ENCODE results near the gene NANOS3.
"Not testable (repeated sequence)": the region's sequence is repeated elsewhere in the genome, so short reads cannot be mapped to it uniquely, and the experiment has no call there.

Gene NANOS3

DNA sequence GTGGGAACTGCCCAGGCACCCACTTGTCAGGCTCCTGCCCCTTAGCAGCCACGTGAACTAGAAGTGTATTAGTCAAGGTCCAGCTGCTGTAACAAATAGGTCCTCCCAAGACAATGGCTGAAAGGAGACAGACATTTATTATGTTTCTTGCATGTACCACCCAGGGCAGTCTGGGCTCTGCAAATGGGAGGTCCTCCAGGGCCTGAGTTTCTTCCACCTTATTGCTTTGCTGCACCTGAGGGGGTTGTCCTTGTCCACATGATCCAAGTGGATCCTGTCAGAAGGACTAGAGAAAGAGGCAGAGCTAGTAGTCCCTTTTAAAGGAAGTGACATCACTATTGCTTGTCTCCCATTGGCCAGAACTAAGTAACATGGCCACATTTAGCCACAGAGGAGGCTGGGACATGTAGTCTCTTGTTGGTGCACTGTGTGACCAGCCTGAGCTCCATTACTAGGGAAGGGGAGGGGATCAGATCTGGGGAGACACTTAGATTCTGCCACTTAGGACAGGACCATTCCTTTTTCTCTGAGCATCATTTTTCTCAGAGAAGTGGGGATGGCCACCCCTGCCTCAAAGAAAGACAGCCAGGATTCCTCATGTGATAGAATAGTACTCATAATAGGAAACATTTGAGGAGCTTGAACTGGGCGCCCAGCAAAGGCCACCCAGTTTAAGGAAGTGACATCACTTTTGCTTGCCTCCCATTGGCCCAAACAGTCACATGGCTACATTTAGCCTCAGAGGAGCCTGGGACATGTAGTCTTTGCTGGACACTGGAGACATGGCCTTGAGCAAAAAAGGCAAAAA, 44.2 kb downstream of the NANOS3 start:
- no peak for DNase-seq
- Histone ChIP-seq H3K9me3 (ENCODE audit: control insufficient read depth, low read length) (no peaks in the 10 kb centered on the region), H3K36me3 (ENCODE audit: control insufficient read depth, insufficient read depth, low read length) (peaks cover 24% of the 10 kb centered on the region), H3K27ac (ENCODE audit: insufficient read depth, low read length, poor library complexity, severe bottlenecking) (no peak overlapping the region), H3K4me1 (ENCODE audit: control insufficient read depth, insufficient read depth, low read length, poor library complexity, severe bottlenecking) (no peaks in the 10 kb centered on the region), H3K27me3 (replicated peaks; ENCODE audit: control insufficient read depth, insufficient read depth, low read length, poor library complexity, severe bottlenecking) (no peaks in the 10 kb centered on the region), H3K4me3 (ENCODE audit: insufficient read depth, low read depth, low read length, poor library complexity, severe bottlenecking) (no peak overlapping the region)

DNA sequence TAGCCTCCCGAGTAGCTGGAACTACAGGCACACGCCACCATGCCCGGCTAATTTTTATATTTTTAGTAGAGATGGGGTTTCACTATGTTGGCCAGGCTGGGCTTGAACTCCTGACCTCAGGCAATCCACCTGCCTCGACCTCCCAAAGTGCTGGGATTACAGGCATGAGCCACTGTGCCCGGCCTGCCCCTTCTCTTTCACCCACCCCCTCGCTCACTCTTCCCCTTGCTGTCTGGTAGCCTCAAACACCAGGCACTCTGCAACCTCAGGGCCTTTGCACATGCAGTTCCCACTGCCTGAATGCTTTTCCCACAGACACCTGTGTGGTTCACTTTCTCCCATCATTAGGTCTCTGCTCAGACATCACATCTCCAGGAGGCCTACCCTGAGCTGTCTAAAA, 45.2 kb downstream of the NANOS3 start:
- not testable (repeated sequence) for DNase-seq; H3K4me3 ChIP-seq (ENCODE audit: insufficient read depth, low read depth, low read length, poor library complexity, severe bottlenecking); H3K27ac ChIP-seq (ENCODE audit: insufficient read depth, low read length, poor library complexity, severe bottlenecking); H3K4me1 ChIP-seq (ENCODE audit: control insufficient read depth, insufficient read depth, low read length, poor library complexity, severe bottlenecking); H3K9me3 ChIP-seq (ENCODE audit: control insufficient read depth, low read length); H3K27me3 ChIP-seq (replicated peaks; ENCODE audit: control insufficient read depth, insufficient read depth, low read length, poor library complexity, severe bottlenecking)
- peaks cover 25% of the 10 kb centered on the region for H3K36me3 ChIP-seq (ENCODE audit: control insufficient read depth, insufficient read depth, low read length)

DNA sequence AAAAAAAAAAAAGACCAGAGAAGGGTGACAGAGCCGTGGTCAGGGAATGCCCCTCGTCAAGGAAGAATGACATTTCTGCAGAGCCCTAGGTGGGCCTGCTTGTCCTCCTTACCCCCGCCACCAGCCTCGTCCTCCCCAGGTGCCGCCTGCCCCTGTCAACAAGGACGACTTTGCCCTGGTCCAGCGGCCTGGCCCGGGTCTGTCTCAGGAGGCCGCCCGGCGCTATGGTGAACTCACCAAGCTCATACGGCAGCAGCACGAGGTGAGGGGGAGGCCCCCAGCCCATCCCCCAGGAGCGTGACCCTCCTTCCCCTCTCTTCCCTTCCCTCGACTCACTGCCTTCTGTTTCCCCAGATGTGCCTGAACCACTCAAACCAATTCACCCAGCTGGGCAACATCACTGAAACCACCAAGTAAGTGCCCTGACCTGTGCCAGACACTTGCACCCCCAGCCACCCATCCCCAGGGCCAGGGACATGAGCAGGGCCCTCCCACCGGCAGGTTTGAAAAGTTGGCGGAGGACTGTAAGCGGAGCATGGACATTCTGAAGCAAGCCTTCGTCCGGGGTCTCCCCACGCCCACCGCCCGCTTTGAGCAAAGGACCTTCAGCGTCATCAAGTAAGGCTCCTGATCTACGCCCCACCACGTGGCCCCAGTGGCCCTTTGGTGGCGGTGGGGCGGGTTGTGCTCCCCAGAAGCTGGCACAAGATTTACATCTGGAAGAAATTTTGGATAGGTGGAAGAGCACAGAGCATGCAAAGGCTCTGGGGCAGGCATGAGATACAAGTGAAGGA, 46.5 kb downstream of the NANOS3 start:
- H3K4me1 ChIP-seq (ENCODE audit: control insufficient read depth, insufficient read depth, low read length, poor library complexity, severe bottlenecking) = no peaks in the 10 kb centered on the region
- H3K27ac ChIP-seq (ENCODE audit: insufficient read depth, low read length, poor library complexity, severe bottlenecking) = no peak overlapping the region
- no peaks in the 10 kb centered on the region for H3K27me3 ChIP-seq (replicated peaks; ENCODE audit: control insufficient read depth, insufficient read depth, low read length, poor library complexity, severe bottlenecking)
- H3K36me3 ChIP-seq (ENCODE audit: control insufficient read depth, insufficient read depth, low read length) = peaks cover 29% of the 10 kb centered on the region
- H3K9me3 ChIP-seq (ENCODE audit: control insufficient read depth, low read length) = no peaks in the 10 kb centered on the region
- DNase-seq = no peak
- H3K4me3 ChIP-seq (ENCODE audit: insufficient read depth, low read depth, low read length, poor library complexity, severe bottlenecking) = no peak overlapping the region

DNA sequence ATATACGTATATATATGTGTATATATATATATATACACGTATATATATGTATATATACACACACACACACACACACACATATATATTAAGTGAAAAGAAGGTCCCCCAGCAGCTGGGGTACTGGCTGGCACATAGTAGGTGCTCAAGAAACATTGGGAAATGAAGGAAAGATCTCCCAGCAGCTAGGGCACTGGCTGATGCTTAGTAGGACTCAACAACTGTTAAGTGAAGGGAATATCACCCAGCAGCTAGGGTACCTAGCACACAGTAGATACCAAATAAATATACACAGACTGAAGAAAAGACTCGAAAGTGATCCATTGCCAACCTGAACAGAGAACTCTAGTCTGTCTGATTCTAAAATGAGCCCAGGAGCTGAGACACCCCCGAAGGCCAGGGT, 49.1 kb downstream of the NANOS3 start:
- Histone ChIP-seq H3K27ac (ENCODE audit: insufficient read depth, low read length, poor library complexity, severe bottlenecking) (no peak overlapping the region), H3K9me3 (ENCODE audit: control insufficient read depth, low read length) (no peaks in the 10 kb centered on the region), H3K4me1 (ENCODE audit: control insufficient read depth, insufficient read depth, low read length, poor library complexity, severe bottlenecking) (no peaks in the 10 kb centered on the region), H3K4me3 (ENCODE audit: insufficient read depth, low read depth, low read length, poor library complexity, severe bottlenecking) (no peak overlapping the region), H3K36me3 (ENCODE audit: control insufficient read depth, insufficient read depth, low read length) (peaks cover 18% of the 10 kb centered on the region), H3K27me3 (replicated peaks; ENCODE audit: control insufficient read depth, insufficient read depth, low read length, poor library complexity, severe bottlenecking) (no peaks in the 10 kb centered on the region)
- no peak for DNase-seq

DNA sequence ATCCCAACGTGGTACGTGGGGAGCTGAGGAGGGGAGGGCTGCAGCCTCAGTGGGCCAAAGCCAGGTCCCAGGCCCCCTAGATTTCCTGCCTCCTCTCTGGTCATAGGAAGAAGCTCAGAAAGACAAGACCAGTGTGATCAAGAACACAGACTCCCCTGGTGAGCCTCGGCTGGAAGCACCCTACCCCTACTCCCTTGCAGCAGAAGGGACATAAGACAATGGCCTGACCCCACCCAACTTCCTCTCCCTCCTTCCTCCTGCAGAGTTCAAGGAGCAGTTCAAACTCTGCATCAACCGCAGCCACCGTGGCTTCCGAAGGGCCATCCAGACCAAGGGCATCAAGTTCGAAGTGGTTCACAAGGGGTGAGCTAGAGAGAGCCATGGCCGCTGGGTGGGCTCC, 49.8 kb downstream of the NANOS3 start:
- H3K4me3 ChIP-seq (ENCODE audit: insufficient read depth, low read depth, low read length, poor library complexity, severe bottlenecking) = no peak overlapping the region
- no peak overlapping the region for H3K27ac ChIP-seq (ENCODE audit: insufficient read depth, low read length, poor library complexity, severe bottlenecking)
- H3K4me1 ChIP-seq (ENCODE audit: control insufficient read depth, insufficient read depth, low read length, poor library complexity, severe bottlenecking) = no peaks in the 10 kb centered on the region
- peaks cover 16% of the 10 kb centered on the region for H3K36me3 ChIP-seq (ENCODE audit: control insufficient read depth, insufficient read depth, low read length)
- DNase-seq = no peak
- H3K27me3 ChIP-seq (replicated peaks; ENCODE audit: control insufficient read depth, insufficient read depth, low read length, poor library complexity, severe bottlenecking) = no peaks in the 10 kb centered on the region
- H3K9me3 ChIP-seq (ENCODE audit: control insufficient read depth, low read length) = no peaks in the 10 kb centered on the region

DNA sequence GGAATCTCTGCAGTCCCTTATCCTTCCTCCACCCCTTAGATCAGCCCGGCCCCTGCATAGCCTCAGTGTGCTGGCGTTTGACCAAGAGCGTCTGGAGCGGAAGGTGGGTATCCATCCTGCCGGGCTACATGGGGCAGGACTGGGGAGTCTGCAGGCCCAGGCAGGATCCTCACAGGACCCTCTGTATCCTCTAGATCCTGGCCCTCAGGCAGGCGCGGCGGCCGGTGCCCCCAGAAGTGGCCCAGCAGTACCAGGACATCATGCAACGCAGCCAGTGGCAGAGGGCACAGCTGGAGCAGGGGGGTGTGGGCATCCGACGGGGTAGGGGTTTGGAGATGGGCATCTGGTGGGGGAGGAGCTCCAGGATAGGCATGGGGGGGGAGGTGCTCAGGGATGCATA, 52.4 kb downstream of the NANOS3 start:
- H3K27ac ChIP-seq (ENCODE audit: insufficient read depth, low read length, poor library complexity, severe bottlenecking) = no peak overlapping the region
- no peaks in the 10 kb centered on the region for H3K27me3 ChIP-seq (replicated peaks; ENCODE audit: control insufficient read depth, insufficient read depth, low read length, poor library complexity, severe bottlenecking)
- no peaks in the 10 kb centered on the region for H3K4me1 ChIP-seq (ENCODE audit: control insufficient read depth, insufficient read depth, low read length, poor library complexity, severe bottlenecking)
- H3K4me3 ChIP-seq (ENCODE audit: insufficient read depth, low read depth, low read length, poor library complexity, severe bottlenecking) = no peak overlapping the region
- peaks cover 10% of the 10 kb centered on the region for H3K36me3 ChIP-seq (ENCODE audit: control insufficient read depth, insufficient read depth, low read length)
- H3K9me3 ChIP-seq (ENCODE audit: control insufficient read depth, low read length) = no peaks in the 10 kb centered on the region
- no peak for DNase-seq

DNA sequence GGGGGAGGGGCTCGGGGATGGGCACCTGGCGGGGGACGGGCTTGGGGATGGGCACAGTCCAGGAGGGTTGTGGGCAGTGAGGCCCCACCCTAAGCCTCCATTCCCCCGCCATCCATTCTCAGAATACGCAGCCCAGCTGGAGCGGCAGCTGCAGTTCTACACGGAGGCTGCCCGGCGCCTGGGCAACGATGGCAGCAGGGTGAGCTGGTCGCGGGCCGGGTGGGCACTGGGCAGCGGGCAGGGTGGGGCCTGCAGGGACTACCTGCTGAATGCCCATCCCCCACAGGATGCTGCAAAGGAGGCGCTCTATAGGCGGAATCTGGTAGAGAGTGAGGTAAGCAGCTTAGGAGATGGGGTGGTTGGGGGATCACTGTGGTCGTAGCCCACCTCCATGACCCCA, 53.0 kb downstream of the NANOS3 start:
- H3K27me3 ChIP-seq (replicated peaks; ENCODE audit: control insufficient read depth, insufficient read depth, low read length, poor library complexity, severe bottlenecking) = no peaks in the 10 kb centered on the region
- no peak for DNase-seq
- H3K27ac ChIP-seq (ENCODE audit: insufficient read depth, low read length, poor library complexity, severe bottlenecking) = no peak overlapping the region
- H3K9me3 ChIP-seq (ENCODE audit: control insufficient read depth, low read length) = no peaks in the 10 kb centered on the region
- H3K4me1 ChIP-seq (ENCODE audit: control insufficient read depth, insufficient read depth, low read length, poor library complexity, severe bottlenecking) = no peaks in the 10 kb centered on the region
- H3K36me3 ChIP-seq (ENCODE audit: control insufficient read depth, insufficient read depth, low read length) = peaks cover 10% of the 10 kb centered on the region
- H3K4me3 ChIP-seq (ENCODE audit: insufficient read depth, low read depth, low read length, poor library complexity, severe bottlenecking) = no peak overlapping the region
